ENCODE measurements around the gene KCNH1.

KCNH1 gene

DNA sequence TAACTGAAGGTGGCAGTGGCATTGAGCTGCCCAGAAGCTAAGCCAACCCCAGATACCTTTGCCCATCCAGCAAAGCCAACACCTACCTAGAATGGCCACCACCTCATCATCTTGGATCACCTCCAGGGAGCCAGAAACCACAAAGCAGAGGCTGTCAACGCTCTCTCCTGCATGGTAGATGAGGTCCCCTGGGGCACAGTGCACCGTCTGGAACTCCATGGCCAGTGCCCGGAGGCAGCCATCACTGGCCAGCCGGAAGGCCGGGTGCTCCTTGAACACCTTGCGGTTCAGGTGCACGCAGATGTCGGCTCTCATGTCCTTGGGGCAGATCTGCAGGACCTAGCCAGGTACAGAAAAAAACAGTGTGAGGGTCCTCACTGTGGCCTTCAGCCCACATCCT, 336.5 kb downstream of the KCNH1 start:
- no peak for DNase-seq (ENCODE audit: low read depth)

DNA sequence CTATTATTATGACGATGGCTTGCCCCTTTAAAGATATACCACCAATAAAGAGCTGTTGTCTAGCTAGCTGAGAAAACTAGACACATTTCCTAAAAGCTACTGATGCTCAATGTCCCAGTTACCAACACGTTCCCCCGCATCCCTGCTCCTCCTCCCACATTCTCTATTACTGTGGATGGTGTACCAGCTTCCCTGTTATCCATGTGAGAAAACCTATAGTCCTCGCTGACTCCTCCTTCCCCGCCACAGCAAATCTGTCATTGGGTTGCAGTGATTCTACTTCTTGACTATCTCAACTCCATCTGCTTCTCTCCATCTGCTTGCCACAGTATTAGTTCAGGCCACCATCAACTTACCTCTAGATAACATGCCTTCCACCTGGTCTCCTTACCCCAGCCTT, 337.5 kb downstream of the KCNH1 start:
- no peak for DNase-seq (ENCODE audit: low read depth)

DNA sequence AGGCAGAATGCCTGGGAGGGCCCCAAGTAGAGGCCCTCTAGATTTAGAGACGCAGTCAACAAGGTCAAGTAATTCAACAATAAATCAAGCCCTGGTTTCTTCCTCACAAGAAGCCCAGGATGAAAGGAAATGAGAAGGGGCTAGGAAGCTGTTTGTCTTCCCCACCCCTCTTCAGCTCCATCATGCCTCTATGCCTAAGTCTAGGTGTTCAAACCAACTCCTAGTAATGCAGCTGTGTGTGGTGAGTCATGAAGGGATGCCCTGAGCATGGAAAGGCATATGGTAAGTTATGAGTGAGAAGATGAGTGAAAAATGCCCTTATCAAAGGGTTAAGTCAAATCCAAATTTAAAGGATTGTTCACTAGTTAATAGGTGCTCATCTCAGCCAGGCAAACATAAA, 339.5 kb downstream of the KCNH1 start:
- DNase-seq (ENCODE audit: low read depth) = no peak

DNA sequence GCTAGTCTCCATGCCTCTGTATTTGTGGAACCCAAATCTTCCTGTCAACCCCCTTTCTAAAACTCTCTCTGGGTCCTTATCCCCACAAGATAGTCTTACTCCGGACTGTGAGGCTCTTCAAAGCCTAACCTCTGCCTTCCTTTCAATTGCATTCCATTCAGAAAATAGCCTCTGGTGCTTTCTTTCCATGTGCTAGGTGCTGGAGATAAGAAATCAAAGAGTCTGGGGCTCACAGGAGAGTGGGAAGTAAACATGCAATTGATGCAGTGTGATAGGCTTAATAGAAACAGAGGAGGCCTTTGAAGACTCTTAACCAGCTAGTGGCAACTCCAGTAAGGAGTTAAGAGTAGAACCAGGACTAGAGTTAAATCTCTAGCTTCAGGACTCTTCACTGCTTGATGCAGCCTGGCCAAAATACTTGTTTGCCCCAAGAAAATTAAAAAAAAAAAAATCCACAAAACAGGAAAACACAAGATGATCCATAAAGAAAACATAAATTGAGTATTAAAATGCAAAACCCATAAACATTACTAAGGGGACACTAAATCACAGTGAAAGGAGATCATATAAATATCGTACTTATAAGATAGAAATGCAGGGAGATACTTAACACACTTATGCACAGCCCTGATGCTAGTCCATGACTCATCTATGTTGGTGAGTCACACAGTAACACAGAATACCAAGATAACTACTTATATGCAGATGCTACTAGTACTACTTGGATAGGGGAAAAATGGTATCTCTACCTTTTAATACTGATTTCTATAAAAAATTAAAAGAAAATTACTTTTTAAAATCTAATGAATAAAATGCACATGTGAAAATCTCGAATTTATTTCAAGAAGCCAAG, 341.5 kb downstream of the KCNH1 start:
- no peak for DNase-seq (ENCODE audit: low read depth)

DNA sequence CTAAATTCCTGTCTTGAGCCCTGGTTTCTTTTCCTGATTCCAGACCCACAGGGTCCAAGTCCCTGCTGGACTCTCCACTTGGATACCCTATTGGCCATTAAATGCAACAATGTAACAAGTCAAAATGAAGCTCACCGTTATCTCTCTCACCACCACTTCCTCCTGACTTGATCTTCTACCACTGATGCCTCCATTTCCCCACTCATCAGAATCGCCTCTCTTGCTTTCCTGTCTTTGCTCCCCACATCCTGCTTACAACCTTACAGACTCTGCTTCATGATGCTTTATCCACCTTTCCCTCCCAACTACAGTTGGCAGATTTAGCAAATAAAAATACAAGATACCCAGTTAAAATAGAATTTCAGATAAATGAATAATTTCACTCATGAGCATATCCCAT, 343.8 kb downstream of the KCNH1 start:
- DNase-seq (ENCODE audit: low read depth) = no peak

DNA sequence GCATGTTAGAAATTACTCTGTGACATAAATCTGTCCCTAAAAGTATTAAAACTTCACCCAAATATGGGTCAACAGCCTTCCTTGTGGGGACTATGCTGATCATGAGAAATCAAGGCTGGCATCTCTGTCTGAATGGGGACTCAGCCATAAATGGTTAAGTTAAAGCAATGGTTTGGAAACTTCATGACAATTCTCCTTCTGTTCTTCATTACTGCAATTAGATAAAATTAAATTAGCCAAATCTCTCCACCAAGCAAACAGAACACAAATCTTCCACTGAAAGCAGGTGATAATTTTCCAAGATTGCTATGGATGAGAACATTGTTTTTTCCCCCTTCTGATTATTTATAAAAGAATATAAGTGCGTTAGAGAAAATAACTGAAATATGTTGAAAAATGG, 346.1 kb downstream of the KCNH1 start:
- DNase-seq (ENCODE audit: low read depth) = no peak

DNA sequence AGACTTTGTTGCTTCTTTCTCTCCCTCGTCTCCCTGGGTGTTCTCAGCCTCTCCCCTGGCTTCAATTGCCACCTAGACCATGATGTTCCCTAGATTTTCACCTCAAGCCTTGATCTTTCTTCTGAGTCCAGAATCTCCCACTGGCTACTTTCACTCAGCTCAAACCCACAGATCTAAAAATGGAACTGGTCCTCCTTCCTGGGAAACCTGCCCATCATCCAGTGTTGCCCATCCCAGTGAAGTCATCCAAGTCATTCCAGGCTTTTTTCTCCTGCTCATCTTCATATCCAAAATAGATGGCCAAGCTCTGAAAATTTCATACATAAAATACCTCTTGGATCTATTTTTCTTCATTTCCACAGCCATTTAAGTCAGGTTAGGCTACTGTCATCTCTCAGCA, 347.4 kb downstream of the KCNH1 start:
- DNase-seq (ENCODE audit: low read depth) = no peak

DNA sequence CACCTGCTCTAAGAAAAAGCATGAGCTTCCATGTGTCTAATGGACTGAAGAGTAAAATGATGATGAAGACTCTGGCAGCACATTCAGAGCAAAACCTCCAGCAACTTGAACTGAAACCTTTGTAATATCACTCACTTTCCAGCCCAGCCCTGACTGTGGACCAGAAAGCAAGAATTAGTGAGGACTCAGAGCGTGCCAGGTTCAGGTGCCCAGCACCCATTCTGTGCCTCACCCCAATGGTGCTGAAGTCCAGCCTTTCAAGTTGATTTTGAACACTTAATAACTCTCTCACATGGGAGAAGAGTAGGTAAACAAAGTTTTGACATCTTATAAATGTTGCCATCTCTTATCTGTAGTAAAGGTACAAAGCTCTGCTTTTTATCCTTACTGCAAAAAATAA, 350.0 kb downstream of the KCNH1 start:
- no peak for DNase-seq (ENCODE audit: low read depth)

DNA sequence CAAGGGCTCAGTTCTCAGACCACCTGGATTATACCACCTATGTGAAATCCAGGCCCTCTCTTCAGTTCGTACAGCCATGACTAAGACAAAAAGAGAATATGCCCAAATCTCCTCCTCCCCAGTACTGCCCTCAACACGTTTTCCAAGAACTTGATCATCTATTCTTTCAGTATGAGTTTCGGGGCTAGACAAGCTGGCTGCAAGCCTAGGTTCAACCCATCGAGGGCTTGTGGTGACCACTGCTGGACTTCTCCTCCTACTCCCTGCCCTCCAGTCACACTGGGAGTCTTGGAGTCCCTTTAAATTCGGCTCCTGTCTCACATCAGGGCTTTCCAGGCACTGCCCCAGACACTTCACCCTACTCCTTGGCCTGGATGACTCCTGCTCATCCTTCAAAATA, 352.3 kb downstream of the KCNH1 start:
- no peak for DNase-seq (ENCODE audit: low read depth)

DNA sequence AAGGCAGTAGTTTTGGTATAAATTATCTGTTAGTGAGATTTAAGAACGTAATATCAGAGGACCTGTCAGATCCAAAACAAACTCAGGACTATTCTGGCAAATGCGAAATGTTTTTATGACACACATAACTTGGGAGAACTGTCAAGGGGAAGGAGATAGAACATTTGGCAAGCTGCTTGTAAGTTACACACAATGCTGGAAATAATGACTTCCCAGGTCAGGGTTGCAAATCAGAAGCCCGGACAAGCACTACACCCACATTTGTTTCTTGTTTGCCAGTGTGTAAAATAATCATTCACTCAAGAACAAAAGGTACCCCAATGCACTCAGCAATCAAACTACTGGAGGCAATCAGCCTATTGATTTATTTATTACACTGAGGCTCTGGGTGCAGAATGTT, 354.7 kb downstream of the KCNH1 start:
- no peak for DNase-seq (ENCODE audit: low read depth)

DNA sequence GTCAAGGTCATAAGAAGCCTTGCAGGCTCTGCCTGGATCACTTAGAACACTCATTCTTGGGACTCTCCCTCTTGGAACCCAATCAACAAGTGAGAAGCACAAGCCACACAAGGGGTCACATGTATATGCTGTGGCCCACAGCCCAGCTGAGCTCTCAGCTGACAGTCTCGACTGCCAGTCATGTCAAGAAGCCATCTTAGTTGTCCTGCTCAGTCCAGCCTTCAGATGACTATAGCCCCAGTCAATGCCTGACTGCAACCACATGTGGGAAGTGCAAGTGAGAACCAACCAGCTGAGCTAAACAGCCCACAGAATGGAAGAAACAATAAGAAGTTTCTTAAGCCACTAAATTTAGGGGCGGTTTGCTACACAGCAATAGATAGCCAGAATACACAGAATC, 356.0 kb downstream of the KCNH1 start:
- DNase-seq (ENCODE audit: low read depth) = no peak

DNA sequence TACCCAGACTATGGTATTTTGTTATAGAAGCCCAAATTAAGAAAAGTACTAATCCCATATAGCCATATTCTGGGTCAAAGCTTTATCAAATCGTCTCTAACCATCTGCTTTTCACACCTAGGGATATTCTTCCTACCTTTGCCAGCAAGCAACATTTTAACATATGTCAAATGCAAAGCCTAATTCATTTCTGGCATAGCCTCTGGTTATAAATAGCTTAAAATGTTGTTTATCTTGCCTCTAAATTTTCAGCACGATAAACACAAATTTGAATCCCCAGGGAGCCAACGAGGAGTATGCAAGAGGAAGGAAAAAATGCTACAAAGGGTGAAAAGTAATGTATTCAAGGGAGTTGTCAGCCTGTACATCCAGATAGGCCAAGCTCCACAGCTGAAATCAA, 357.2 kb downstream of the KCNH1 start:
- no peak for DNase-seq (ENCODE audit: low read depth)

DNA sequence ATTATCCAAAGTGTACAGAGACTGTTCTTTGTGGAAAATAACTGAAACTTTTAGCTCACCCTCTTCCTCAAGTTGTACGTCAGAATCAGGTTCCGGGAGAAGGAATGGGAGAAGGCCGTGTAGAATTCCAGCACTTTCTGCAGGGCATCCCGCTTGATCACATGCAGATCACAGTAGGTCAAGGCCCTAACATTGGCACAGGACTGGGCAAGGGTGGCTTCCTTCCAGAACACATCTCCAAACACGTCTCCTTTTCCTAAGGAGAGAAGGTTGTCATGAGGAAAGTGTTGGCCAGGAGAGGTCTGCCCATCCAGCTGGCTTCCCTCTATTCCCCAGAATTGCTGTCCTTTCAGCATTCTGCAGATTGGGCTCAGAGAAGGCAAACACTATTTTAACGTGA, 358.7 kb downstream of the KCNH1 start:
- no peak for DNase-seq (ENCODE audit: low read depth)

DNA sequence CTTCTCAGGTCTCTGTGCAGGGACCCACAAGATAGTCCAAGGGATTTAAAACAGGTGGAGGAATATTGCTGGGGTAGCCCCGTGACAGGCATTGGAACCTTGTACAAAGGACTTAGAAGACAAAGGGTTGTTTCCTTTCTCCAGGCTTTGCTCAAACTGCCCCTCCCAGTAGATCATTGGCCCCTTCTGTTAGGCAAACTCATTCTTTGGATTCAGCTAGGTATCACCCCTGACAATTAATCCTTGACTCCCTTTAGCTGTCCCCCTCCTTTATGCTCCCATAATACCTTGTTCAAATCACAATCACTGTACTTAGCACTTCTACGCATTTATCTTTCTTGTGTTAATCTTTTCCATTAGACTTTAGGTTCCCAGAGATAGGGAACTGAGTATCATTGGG, 360.5 kb downstream of the KCNH1 start:
- no peak for DNase-seq (ENCODE audit: low read depth)

DNA sequence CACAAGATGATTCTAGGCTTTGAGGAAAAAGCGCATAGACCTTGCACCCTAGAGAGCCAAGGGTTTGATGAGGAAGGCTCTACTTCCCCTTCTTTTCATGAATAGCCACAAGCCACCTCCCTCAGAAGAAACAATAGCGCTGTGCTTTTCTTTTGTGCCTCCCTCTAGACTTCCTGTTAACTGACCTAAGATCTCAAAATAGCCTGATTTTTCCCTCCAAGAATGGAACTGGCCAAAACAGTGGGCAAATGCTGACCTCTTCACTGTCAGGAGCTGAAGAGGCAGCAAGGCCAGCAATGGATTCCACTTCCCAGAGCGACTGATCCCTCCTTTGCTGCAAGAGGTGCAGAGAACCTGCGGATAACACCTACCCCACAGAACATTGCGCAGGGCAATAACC, 362.8 kb downstream of the KCNH1 start:
- no peak for DNase-seq (ENCODE audit: low read depth)

DNA sequence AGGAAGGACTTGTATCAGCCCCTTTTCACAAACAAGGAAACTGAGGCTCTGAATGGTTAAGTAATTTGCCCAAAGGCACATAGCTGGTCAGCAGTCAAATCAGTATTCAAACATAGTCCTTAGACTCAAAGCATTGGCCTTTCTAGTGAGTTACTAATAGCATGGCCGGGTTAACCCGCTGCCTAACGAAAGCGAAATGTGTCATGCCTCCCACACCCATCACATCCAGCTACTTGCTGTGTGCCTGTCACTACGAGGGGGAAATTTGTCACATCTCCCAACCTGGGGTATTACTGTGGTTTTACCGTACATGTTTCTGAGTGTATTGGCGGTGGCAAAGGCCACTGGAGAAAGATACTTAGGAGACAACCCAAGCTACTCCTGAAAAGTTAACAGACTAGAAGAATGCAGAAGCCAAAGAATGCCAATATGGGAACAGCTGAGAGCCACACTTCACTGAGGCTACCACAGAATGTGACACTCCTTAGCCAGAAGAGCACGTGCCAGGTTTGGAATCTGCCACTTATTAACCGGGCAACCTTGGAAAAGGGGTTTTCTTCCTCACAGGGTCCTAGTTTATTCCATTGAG, 363.5 kb downstream of the KCNH1 start:
- DNase-seq (ENCODE audit: low read depth) = no peak

DNA sequence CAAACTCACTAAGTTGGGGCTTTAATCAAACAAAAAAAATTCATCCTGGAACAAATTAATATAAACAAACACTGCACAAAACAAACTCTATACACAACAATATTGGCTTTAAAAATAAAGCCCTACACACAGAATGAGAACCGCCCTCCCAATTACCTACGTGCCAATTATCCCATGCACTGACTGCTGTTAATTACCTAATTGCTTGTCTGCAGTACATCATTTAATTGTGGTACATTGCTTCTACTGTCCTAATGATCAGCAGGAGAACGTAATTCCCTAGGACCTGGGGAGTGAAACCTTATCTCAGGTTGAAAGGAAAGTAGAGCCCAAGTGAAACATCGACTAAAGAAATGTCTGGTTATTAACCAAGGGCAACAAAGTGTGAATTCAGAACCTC, 364.5 kb downstream of the KCNH1 start:
- DNase-seq (ENCODE audit: low read depth) = no peak

DNA sequence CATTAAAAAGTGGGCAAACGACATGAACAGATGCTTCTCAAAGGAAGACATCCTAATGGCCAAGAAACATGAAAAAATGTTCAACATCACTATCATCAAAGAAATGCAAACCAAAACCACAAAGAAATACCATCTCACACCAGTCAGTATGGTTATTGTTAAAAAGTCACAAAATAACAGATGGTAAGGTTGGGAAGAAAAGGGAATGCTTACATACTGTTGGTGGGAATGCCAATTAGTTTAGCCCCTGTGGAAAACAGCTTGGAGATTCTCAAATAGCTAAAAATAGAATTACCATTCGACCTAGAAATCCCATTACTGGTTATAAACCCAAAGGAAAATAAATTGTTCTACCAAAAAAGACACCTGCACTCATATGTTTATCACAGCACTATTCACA, 369.4 kb downstream of the KCNH1 start:
- no peak for DNase-seq (ENCODE audit: low read depth)

DNA sequence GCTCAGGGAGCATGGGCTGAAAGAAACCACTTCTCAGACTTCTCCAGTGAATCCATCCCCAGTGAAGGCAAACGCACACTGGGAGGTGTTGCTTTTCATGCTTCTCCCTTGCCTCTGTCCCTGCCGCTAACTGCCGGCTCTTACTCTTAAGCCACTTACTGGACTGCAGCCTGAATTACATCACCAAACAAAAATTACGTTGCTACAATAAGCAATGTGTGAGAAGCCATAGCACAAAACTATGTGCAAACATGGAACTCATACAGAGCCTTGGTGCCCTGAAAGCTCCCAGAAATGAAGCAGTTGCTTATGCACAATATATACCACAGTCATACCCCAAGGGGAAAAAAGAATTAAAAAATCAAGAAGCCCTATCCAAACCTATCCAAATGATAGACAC, 375.2 kb downstream of the KCNH1 start:
- no peak for DNase-seq (ENCODE audit: low read depth)

DNA sequence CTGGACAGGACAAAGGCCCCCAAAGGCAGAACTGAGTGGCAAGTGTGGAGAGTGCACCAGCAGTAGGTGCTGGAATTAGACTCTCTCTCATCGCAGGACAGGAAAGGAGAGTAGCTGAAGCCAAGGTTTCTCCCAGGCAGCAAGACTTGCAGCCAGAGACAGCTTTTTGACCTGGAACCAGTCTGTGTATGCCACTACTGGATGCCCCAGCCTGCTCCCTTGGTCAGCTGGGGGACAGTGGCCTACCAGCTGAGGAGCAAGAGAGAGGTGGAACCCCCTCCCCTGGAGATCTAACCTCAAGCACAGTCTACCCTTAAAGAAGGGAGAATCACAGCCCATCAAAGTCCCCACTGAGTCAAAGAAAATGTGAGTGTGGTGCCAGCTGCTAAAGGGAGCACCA, 375.7 kb downstream of the KCNH1 start:
- no peak for DNase-seq (ENCODE audit: low read depth)

DNA sequence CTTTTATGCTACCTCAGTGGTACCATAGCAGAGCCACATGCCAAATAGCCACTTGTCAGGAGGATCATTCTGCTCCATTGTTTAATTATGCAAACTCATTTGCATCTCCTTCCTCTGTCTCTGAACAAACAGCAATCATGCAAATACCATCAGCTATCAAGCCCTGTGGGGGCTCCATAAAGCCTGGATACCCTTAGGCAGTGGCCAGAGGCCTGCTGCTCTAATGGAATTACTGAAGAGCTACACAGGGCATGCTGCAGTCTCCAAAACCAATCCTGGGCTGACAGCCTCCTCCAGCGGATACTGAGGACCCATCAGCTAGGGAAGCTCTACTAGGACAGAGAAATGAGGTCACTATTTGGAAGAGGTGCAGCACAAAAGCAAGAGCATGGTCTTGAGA, 376.3 kb downstream of the KCNH1 start:
- no peak for DNase-seq (ENCODE audit: low read depth)

DNA sequence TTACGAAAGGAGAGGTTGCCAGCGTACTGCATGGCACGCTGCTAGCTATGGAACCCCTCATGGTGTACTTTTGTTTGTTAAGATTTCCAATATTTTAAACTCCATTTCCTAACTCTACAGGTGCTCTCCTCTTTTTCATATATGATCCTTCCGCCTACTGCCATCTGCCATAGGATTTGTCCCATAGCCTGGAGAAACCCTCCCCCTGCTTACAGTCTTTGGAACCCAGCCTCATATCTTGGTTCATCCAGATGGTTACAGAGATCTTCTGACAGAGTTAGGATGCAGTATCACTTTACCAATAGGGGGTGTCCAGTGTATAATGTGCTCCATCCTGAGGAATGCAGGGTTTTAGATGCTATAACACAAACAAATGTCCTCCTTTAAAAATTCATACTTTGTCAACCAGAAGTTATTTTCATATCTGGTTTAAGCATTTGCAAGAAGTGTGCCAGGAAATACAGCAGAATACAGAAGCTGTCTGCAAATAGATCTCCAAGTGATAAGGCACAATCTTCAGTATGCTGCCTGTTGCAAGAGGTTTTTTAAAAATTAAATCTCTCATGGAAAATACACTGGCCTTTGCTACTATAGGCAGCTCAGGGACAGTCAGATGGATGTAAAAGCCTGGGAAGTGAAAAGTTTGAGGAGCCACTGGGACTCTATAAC, 377.8 kb downstream of the KCNH1 start:
- no peak for DNase-seq (ENCODE audit: low read depth)

DNA sequence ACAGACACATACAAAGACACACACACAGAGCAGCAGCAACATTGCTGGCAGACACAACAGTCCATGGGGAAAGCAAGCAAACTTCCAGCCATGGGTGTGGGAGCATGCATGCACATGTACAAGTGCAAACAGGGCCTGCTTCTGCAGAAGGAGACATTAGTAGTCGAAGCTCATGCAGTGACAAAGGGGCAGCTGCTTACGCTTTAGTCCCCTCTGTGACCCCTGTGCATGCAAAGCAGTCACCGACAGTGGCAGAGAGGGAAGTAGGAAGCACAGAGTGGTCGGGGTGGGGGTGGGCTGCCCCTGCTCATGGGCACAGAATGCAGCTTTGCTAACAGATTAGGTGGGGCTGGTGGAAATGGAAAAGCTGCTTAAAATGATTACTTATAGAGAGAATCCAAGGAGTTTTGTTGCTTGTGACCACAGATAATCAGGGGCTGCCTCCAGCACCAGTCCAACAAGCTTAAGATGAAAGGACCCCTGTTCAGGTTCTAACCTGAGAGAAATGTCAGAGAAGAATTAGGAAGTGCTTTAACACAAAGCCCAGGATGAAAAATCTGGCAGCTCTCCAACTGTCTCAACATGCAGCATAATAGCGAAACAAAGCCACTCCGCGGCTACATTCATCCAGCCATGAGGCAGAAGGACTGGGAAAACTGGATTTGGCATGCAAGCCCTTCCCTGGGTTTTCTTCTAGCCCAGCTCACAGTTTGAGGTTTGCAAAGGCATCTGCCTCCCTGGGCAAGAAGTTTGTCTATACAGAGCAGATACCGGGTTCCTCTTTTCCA, 378.9 kb downstream of the KCNH1 start:
- DNase-seq (ENCODE audit: low read depth) = no peak
